22Rv1 (cell line): ENCODE data around the gene NEURL2.

Experiments used
- ZFX ChIP-seq: fragments of 450-650 bp; IDR thresholded peaks from 2 replicates; pipeline ENCODE4 v1.6.1; 2017; ENCODE audit warnings: antibody characterized with exemption, borderline replicate concordance
- TF ChIP-seq, protein P1 (sequence below): fragments of 450-650 bp; IDR thresholded peaks from 2 replicates; pipeline ENCODE4 v1.5.1; 2017; ENCODE audit warnings: mild to moderate bottlenecking

DNA sequence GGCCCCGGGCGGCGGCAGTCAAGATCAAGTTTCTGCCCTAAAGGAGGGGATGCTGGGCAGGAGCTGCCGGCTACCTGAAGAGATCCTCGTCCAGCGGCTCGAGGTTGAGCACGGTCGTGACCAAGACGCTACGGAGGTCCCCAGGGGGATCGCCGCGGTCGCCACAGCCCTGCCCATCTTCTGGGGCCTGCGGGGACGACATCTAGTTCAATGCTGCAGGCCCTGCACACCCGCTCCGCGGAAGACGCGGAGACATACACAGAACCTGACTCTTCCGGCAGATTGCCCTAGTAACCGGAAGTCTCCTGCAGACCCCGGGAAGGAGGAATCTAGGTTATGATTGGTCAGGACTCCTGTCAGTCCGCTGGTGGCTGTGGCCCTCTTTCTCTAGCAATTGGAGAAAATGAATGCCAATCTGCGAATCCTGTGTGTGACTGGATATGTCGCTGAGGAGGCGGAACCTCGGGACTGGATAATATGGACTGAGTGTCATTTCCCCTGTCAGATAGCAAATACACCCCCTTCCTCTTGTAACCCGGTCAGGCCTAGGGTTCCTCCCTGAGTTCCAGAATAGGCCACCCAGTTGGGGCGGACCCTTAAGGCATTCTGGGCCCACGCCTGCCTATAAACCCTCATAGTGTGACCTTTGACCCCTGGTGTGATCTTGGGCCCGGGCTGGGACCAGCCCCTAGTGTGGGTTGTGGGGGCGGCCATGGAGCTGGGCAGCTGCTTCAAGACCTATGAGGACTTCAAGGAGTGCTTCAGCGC lies 33.7 kb downstream of the NEURL2 start, which contains the start of the genes ACOT8 and ZSWIM3:
- TF ChIP-seq, protein P1, sequence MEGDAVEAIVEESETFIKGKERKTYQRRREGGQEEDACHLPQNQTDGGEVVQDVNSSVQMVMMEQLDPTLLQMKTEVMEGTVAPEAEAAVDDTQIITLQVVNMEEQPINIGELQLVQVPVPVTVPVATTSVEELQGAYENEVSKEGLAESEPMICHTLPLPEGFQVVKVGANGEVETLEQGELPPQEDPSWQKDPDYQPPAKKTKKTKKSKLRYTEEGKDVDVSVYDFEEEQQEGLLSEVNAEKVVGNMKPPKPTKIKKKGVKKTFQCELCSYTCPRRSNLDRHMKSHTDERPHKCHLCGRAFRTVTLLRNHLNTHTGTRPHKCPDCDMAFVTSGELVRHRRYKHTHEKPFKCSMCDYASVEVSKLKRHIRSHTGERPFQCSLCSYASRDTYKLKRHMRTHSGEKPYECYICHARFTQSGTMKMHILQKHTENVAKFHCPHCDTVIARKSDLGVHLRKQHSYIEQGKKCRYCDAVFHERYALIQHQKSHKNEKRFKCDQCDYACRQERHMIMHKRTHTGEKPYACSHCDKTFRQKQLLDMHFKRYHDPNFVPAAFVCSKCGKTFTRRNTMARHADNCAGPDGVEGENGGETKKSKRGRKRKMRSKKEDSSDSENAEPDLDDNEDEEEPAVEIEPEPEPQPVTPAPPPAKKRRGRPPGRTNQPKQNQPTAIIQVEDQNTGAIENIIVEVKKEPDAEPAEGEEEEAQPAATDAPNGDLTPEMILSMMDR, result no peak
- no peak for TF ChIP-seq ZFX
